GM23248 (cell line): ENCODE measurements around the gene IQGAP2.

ENCODE experiments used
- EZH2 ChIP-seq: fragments of 200-600 bp; sonication (generic); IDR thresholded peaks from 2 replicates; pipeline ENCODE4 v1.6.1; 2018; ENCODE audit warnings: antibody characterized with exemption, mild to moderate bottlenecking; ENCODE audit not compliant: insufficient read depth, poor library complexity, severe bottlenecking
- EZH2phosphoT487 ChIP-seq: fragments of 200-600 bp; sonication (generic); IDR thresholded peaks from 2 replicates; pipeline ENCODE4 v1.6.1; 2018; ENCODE audit warnings: antibody characterized with exemption, moderate library complexity, mild to moderate bottlenecking, low read depth; ENCODE audit not compliant: insufficient read depth

DNA sequence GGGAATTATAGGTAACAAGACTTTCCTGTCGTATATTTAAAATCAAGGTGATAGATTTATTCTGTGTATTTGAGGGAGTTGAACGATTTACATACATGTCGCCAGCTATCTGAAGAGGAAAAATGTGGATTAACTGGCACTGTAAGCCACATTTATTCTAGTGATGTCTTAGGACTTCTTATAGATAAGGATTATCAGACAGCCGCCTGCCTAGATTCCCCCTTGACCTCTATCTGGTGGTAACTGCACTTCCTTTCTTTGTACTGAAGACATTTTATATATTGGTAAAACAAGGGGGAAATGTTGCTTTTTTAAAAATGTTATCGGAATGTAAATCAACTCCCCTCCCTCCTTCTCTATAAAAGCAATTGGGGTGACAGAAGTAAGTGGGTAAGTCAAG is 259.4 kb downstream of the IQGAP2 start:
- no peak for TF ChIP-seq EZH2
- TF ChIP-seq EZH2phosphoT487, result no peak
